ENCODE results near the gene PNPLA6. TPM values are rescaled to one million over a fixed set of nuclear protein-coding genes. Genes with fewer than 3 reads are reported as not detected.

The PNPLA6 gene
- total and polyA plus RNA-seq, 9 of the 15 experiments (the other 6 are each of a cell fraction or from before 2014, with no cell fraction given) = 0.07 to 30.2 (median 8.3) TPM

GRCh38 chr19:7488736-7489353 is 46.7 kb upstream of the PNPLA6 start, which contains the start of gene PEX11G (continued):
- no peak for TF ChIP-seq MED1 (CRISPR knock-in tag; IDR thresholded peaks at IDR 0.05; ENCODE audit: borderline replicate concordance)
- TF ChIP-seq, protein P1, sequence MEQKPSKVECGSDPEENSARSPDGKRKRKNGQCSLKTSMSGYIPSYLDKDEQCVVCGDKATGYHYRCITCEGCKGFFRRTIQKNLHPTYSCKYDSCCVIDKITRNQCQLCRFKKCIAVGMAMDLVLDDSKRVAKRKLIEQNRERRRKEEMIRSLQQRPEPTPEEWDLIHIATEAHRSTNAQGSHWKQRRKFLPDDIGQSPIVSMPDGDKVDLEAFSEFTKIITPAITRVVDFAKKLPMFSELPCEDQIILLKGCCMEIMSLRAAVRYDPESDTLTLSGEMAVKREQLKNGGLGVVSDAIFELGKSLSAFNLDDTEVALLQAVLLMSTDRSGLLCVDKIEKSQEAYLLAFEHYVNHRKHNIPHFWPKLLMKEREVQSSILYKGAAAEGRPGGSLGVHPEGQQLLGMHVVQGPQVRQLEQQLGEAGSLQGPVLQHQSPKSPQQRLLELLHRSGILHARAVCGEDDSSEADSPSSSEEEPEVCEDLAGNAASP (IDR thresholded peaks at IDR 0.05) = no peak
- TF ChIP-seq KDM1A (IDR thresholded peaks at IDR 0.05) = no peak
- TF ChIP-seq ZNF324 (CRISPR knock-in tag; IDR thresholded peaks at IDR 0.05) = no peak
- TF ChIP-seq POLR2G (IDR thresholded peaks at IDR 0.05; ENCODE audit: low read depth, low read length) = peak; percentile 92
- TF ChIP-seq KDM4B (IDR thresholded peaks at IDR 0.05; ENCODE audit: borderline replicate concordance in 2 of 2, low read depth in 1 of 2) = no peak
- TF ChIP-seq ID3 (CRISPR knock-in tag; IDR thresholded peaks at IDR 0.05) = no peak
- TF ChIP-seq ID3 (tag; IDR thresholded peaks at IDR 0.05) = peak; percentile 49; the same call in 1 of the 2 replicates
- peak; percentile 27 for TF ChIP-seq FIP1L1 (IDR thresholded peaks at IDR 0.05; ENCODE audit: low read depth, low read length, poor library complexity, severe bottlenecking)
- peak; percentile 62; the same call in 1 of the 2 replicates for TF ChIP-seq MXI1 (IDR thresholded peaks at IDR 0.05; ENCODE audit: low read depth, low read length)
- TF ChIP-seq SOX6 (IDR thresholded peaks at IDR 0.05) = peak; percentile 46; the same call in 1 of the 2 replicates
- no peak for TF ChIP-seq CBFA2T2 (conservative IDR thresholded peaks at IDR 0.05)
- no peak for TF ChIP-seq CHD1 (IDR thresholded peaks at IDR 0.05; ENCODE audit: low read length)
- peak; percentile 79 for TF ChIP-seq RFX5 (IDR thresholded peaks at IDR 0.05; ENCODE audit: low read depth, low read length)
- 0 out of 2 replicates have a peak, but pooled peaks have one; percentile 11 for TF ChIP-seq ZBTB40 (IDR thresholded peaks at IDR 0.05)
- TF ChIP-seq ZBTB40 (CRISPR knock-in tag; IDR thresholded peaks at IDR 0.05) = no peak
- 0 out of 2 replicates have a peak, but pooled peaks have one; percentile 33 for TF ChIP-seq GTF2F1 (IDR thresholded peaks at IDR 0.05; ENCODE audit: low read depth, low read length)
- no peak for TF ChIP-seq NFXL1 (CRISPR knock-in tag; IDR thresholded peaks at IDR 0.05)
